Peyer's patch (tissue), 4 donors: ENCODE results near the gene STAG3.

Experiments used
- POLR2A ChIP-seq, 2 donors: fragments of 450-650 bp; IDR thresholded peaks; one replicate each; pipeline ENCODE4 v1.5.1; 2017; ENCODE audit warnings: antibody characterized with exemption in 2 of 2, mild to moderate bottlenecking in 2 of 2, moderate library complexity in 2 of 2
- TF ChIP-seq, protein P1 (sequence below), 6 experiments: fragments of 450-650 bp in 4 of 6; fragments of 200-600 bp in 2 of 6; sonication (generic) in 1 of 6; IDR thresholded peaks; one replicate each; pipeline ENCODE4 v1.5.1; 2017 to 2019; ENCODE audit warnings: antibody characterized with exemption in 6 of 6, mild to moderate bottlenecking in 3 of 6, moderate library complexity in 1 of 6

DNA sequence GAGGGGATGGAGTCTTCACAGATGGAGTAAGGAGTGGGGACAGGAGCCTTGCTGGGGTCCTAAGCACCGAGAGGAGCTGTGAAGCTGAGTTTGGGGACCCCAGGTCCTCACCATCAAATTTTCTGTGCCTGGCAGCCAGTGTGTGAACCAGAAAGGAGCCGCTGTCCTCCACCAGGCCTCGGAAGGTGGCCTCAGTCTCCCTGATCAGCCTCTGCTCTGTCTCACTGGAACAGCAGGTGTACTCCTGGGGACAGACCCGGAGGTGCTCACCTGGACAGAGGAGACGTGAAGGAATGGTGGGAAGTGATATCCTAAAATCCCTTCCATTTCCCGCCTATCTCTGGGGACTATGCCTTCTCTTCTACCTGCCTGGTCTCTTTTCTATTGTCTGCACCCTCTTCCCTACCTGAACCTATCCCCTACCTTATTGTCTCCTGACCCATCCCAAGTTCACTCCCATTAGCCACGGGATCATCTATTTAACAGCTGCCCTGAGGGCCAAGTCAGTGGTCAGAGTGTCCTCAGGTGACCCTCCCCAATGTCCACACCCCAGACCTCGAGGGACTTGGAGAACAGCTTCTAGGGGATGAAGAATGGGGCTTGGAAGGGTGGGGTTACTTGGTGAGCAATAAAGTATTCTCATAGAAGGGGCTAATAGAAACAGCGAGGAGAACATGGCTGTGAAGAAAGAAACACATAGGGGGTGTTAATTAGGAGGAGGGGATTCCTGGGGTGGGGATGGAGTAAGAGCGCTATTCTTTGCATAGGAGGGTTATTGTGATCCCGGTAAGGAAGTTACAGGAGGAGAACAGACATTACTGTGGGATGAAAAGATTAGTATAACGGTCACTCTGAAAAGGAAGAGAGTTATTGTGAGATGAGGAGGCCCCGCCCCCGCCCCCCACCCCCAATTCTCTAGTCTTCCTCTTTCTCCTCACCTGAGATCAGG is 1.3 kb upstream of the STAG3 start:
- TF ChIP-seq, protein P1, sequence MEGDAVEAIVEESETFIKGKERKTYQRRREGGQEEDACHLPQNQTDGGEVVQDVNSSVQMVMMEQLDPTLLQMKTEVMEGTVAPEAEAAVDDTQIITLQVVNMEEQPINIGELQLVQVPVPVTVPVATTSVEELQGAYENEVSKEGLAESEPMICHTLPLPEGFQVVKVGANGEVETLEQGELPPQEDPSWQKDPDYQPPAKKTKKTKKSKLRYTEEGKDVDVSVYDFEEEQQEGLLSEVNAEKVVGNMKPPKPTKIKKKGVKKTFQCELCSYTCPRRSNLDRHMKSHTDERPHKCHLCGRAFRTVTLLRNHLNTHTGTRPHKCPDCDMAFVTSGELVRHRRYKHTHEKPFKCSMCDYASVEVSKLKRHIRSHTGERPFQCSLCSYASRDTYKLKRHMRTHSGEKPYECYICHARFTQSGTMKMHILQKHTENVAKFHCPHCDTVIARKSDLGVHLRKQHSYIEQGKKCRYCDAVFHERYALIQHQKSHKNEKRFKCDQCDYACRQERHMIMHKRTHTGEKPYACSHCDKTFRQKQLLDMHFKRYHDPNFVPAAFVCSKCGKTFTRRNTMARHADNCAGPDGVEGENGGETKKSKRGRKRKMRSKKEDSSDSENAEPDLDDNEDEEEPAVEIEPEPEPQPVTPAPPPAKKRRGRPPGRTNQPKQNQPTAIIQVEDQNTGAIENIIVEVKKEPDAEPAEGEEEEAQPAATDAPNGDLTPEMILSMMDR (IDR thresholded peaks at IDR 0.05) = no peak
- TF ChIP-seq POLR2A (IDR thresholded peaks at IDR 0.05) = no peak
